IMR-90 (cell line): Measurements from ENCODE around the gene NLRP3. TPM values are rescaled to one million over a fixed set of nuclear protein-coding genes. Genes with fewer than 3 reads are reported as not detected.
A peak's percentile ranks its signal among the peaks of the same experiment; 100 is the strongest.

ENCODE experiments used
- ATAC-seq: fragments of 200-7000 bp; cut with Tn5 transposase; 2 replicates; pipeline ENCODE4 v1.9.1; 2020; ENCODE audit warnings: low read depth, mild to moderate bottlenecking, moderate library complexity
- BruUV-seq: library from RNA; stranded (reverse); fragments of 400-500 nt; replicated peaks from 2 replicates; lab custom pipeline; 2021; lab: Mats Ljungman, UMichigan
- CTCF ChIA-PET: fragments of 300-600 bp; formaldehyde crosslinking; extraction: SDS; loops from one replicate; lab custom pipeline; 2021; ENCODE audit warnings: antibody characterized with exemption; lab: Yijun Ruan, JAX
- POLR2A ChIA-PET: fragments of 300-600 bp; sonication (Branson Sonifier 250); formaldehyde crosslinking; loops from one replicate; lab custom pipeline; 2022; ENCODE audit warnings: antibody characterized with exemption; ENCODE audit not compliant: unreplicated experiment; lab: Charles Lee
- DNase-seq: peaks from one replicate; pipeline ENCODE4 v3.0.0; 2013
- H2AFZ ChIP-seq: replicated peaks from 2 replicates; pipeline ENCODE3; 2013; ENCODE audit warnings: low read length, mild to moderate bottlenecking; ENCODE audit not compliant: poor library complexity
- H2AK5ac ChIP-seq: 2 replicates; pipeline ENCODE4 v1.6.1; 2013; ENCODE audit warnings: low read depth, low read length, inconsistent platforms
- H2AK9ac ChIP-seq: replicated peaks from 2 replicates; pipeline ENCODE3; 2013; ENCODE audit warnings: mild to moderate bottlenecking, low read depth, low read length, moderate library complexity; ENCODE audit not compliant: poor library complexity
- H2BK120ac ChIP-seq: 2 replicates; pipeline ENCODE4 v1.6.1; 2013; ENCODE audit warnings: low read depth, low read length, inconsistent platforms
- H2BK15ac ChIP-seq: 3 replicates; pipeline ENCODE4 v1.6.1; 2013; ENCODE audit warnings: low read depth, low read length, inconsistent platforms
- H2BK20ac ChIP-seq: 2 replicates; pipeline ENCODE4 v1.6.1; 2013; ENCODE audit warnings: low read depth, mild to moderate bottlenecking, inconsistent platforms, low read length, moderate library complexity
- H2BK5ac ChIP-seq: 2 replicates; pipeline ENCODE4 v1.6.1; 2013; ENCODE audit warnings: mild to moderate bottlenecking, low read depth, low read length, inconsistent platforms; ENCODE audit not compliant: poor library complexity, severe bottlenecking
- H3K14ac ChIP-seq: replicated peaks from 2 replicates; pipeline ENCODE4 v1.6.1; 2013; ENCODE audit warnings: low read depth, low read length, inconsistent platforms
- H3K18ac ChIP-seq: 2 replicates; pipeline ENCODE4 v1.6.1; 2013; ENCODE audit warnings: low read depth, low read length, control low read depth
- H3K23ac ChIP-seq: 2 replicates; pipeline ENCODE4 v1.6.1; 2013; ENCODE audit warnings: low read depth, low read length, inconsistent platforms
- H3K27ac ChIP-seq: 2 replicates; pipeline ENCODE4 v1.5.1; 2013; ENCODE audit warnings: mild to moderate bottlenecking, control low read depth, low read length; ENCODE audit not compliant: insufficient read depth
- H3K27me3 ChIP-seq: 2 replicates; pipeline ENCODE4 v1.6.1; 2013; ENCODE audit warnings: low read length; ENCODE audit not compliant: control insufficient read depth, insufficient read depth
- H3K36me3 ChIP-seq: 2 replicates; pipeline ENCODE4 v1.6.1; 2013; ENCODE audit warnings: low read length, mixed read lengths; ENCODE audit not compliant: control insufficient read depth, insufficient read depth
- H3K4ac ChIP-seq: 2 replicates; pipeline ENCODE4 v1.6.1; 2013; ENCODE audit warnings: low read depth, low read length, inconsistent platforms
- H3K4me1 ChIP-seq: 2 replicates; pipeline ENCODE4 v1.6.1; 2013; ENCODE audit warnings: low read length, mixed read lengths; ENCODE audit not compliant: control insufficient read depth, insufficient read depth
- H3K4me2 ChIP-seq: 2 replicates; pipeline ENCODE4 v1.6.1; 2013; ENCODE audit warnings: low read depth, mild to moderate bottlenecking, control low read depth, low read length, moderate library complexity
- H3K4me3 ChIP-seq: 2 replicates; pipeline ENCODE4 v1.5.1; 2013; ENCODE audit warnings: low read depth, mild to moderate bottlenecking, control low read depth, low read length, moderate library complexity; ENCODE audit not compliant: insufficient read depth
- H3K56ac ChIP-seq: 2 replicates; pipeline ENCODE4 v1.6.1; 2013; ENCODE audit warnings: low read length, inconsistent platforms; ENCODE audit not compliant: insufficient read depth; ENCODE audit errors: extremely low read depth
- H3K79me1 ChIP-seq, 2 experiments: 2 replicates each; pipeline ENCODE4 v1.6.1; 2013; ENCODE audit warnings: low read length in 2 of 2, inconsistent platforms in 1 of 2, low read depth in 1 of 2
- H3K9ac ChIP-seq: 2 replicates; pipeline ENCODE4 v1.6.1; 2013; ENCODE audit warnings: low read depth, low read length, control low read depth
- H3K9me1 ChIP-seq: 2 replicates; pipeline ENCODE4 v1.6.1; 2013; ENCODE audit warnings: low read length, inconsistent platforms; ENCODE audit not compliant: insufficient read depth
- H3K9me3 ChIP-seq: 2 replicates; pipeline ENCODE4 v1.6.1; 2013; ENCODE audit warnings: low read length; ENCODE audit not compliant: control insufficient read depth, insufficient read depth
- H4K20me1 ChIP-seq: 2 replicates; pipeline ENCODE4 v1.6.1; 2013; ENCODE audit warnings: low read length, inconsistent platforms; ENCODE audit not compliant: insufficient read depth
- H4K5ac ChIP-seq: 2 replicates; pipeline ENCODE4 v1.6.1; 2013; ENCODE audit warnings: mild to moderate bottlenecking, low read depth, low read length, control low read depth
- H4K8ac ChIP-seq, 2 experiments: 2 replicates each; pipeline ENCODE4 v1.6.1; 2013; ENCODE audit warnings: low read depth in 2 of 2, low read length in 2 of 2, control low read depth in 1 of 2, inconsistent platforms in 1 of 2
- H4K91ac ChIP-seq: 2 replicates; pipeline ENCODE4 v1.6.1; 2013; ENCODE audit warnings: low read depth, low read length, inconsistent platforms; ENCODE audit not compliant: insufficient read depth
- BHLHE40 ChIP-seq: fragments of 150-350 bp; IDR thresholded peaks from 2 replicates; pipeline ENCODE4 v1.6.1; 2016; ENCODE audit warnings: mild to moderate bottlenecking, low read depth, low read length
- CEBPB ChIP-seq: IDR thresholded peaks from 2 replicates; pipeline ENCODE4 v1.6.1; 2012; ENCODE audit warnings: low read depth, low read length, improper control_type of control experiment
- CHD1 ChIP-seq: IDR thresholded peaks from 2 replicates; pipeline ENCODE4 v1.6.1; 2012; ENCODE audit warnings: low read depth, low read length, improper control_type of control experiment
- FOS ChIP-seq: fragments of 150-350 bp; IDR thresholded peaks from 2 replicates; pipeline ENCODE4 v1.6.1; 2016; ENCODE audit warnings: low read depth, low read length
- MAFK ChIP-seq: IDR thresholded peaks from 2 replicates; pipeline ENCODE4 v1.6.1; 2012; ENCODE audit warnings: low read depth, low read length, improper control_type of control experiment
- MAZ ChIP-seq: IDR thresholded peaks from 2 replicates; pipeline ENCODE4 v1.6.1; 2012; ENCODE audit warnings: low read depth, mild to moderate bottlenecking, low read length, improper control_type of control experiment, moderate library complexity, borderline replicate concordance
- MXI1 ChIP-seq: IDR thresholded peaks from 2 replicates; pipeline ENCODE4 v1.6.1; 2012; ENCODE audit warnings: low read depth, mild to moderate bottlenecking, low read length, moderate library complexity, borderline replicate concordance
- NFE2L2 ChIP-seq: fragments of 150-350 bp; IDR thresholded peaks from 2 replicates; pipeline ENCODE4 v1.6.1; 2016; ENCODE audit warnings: low read depth, mild to moderate bottlenecking, low read length
- POLR2A ChIP-seq: IDR thresholded peaks from 2 replicates; pipeline ENCODE4 v1.6.1; 2012; ENCODE audit warnings: mild to moderate bottlenecking, low read depth, low read length
- RAD21 ChIP-seq: IDR thresholded peaks from 2 replicates; pipeline ENCODE4 v1.6.1; 2012; ENCODE audit warnings: low read length, improper control_type of control experiment
- RCOR1 ChIP-seq: IDR thresholded peaks from 2 replicates; pipeline ENCODE4 v1.6.1; 2012; ENCODE audit warnings: mild to moderate bottlenecking, low read length, improper control_type of control experiment; ENCODE audit not compliant: insufficient replicate concordance
- RFX5 ChIP-seq: IDR thresholded peaks from 2 replicates; pipeline ENCODE4 v1.8.0; 2012; ENCODE audit warnings: low read depth, mild to moderate bottlenecking, low read length, moderate library complexity
- SMC3 ChIP-seq: fragments of 150-350 bp; IDR thresholded peaks from 2 replicates; pipeline ENCODE4 v1.6.1; 2016; ENCODE audit warnings: low read depth, mild to moderate bottlenecking, antibody characterized with exemption, low read length, moderate library complexity
- WGBS, 2 experiments: methylation state at CpG; one replicate each; pipeline versions ENCODE4 v1.1.5 to v1.1.7; 2013; ENCODE audit warnings: missing lambda C conversion rate in 2 of 2; ENCODE audit not compliant: insufficient read length in 1 of 2; ENCODE audit errors: extremely low coverage in 2 of 2; 5-methylcytosine and 5-hydroxymethylcytosine counted together
- dilution Hi-C: fragments of 300-500 bp; cut with HindIII; formaldehyde crosslinking; loops from one replicate; pipeline ENCODE4 v1.14.3; 2018; ENCODE audit warnings: low sequenced_read_pairs; ENCODE audit not compliant: unreplicated experiment
- in situ Hi-C: fragments of 300-500 bp; cut with MboI; formaldehyde crosslinking; loops from 3 replicates; pipeline ENCODE4 v1.14.3; 2019; ENCODE audit warnings: low sequenced_read_pairs, inconsistent platforms, mixed read lengths
- intact Hi-C: fragments of 100-400 bp; cut with micrococcal nuclease; formaldehyde crosslinking; loops from 2 replicates; pipeline ENCODE4 v1.10.0; 2022
- polyA plus RNA-seq, 3 experiments: library from polyadenylated mRNA; depleted of rRNA; stranded (reverse); fragments of >200 nt; gene quantifications; 2 replicates each; pipeline ENCODE4 v1.2.3, GENCODE V29; 2012; ENCODE audit warnings: low replicate concordance in 1 of 3
- total RNA-seq: library from RNA; depleted of rRNA; stranded (reverse); fragments of >200 nt; gene quantifications from 2 replicates; pipeline ENCODE4 v1.2.3, GENCODE V29; 2012
- TF ChIP-seq, protein P1 (sequence below): fragments of 150-350 bp; IDR thresholded peaks from 2 replicates; pipeline ENCODE4 v1.6.1; 2016; ENCODE audit warnings: low read depth, mild to moderate bottlenecking, low read length, moderate library complexity, borderline replicate concordance
- TF ChIP-seq, protein P2 (sequence below): fragments of 150-350 bp; IDR thresholded peaks from 2 replicates; pipeline ENCODE4 v1.6.1; 2017; ENCODE audit warnings: mild to moderate bottlenecking, antibody characterized with exemption, low read length, low read depth
- TF ChIP-seq, protein P3 (sequence below): conservative IDR thresholded peaks from 2 replicates; pipeline ENCODE4 v1.5.1; 2012; ENCODE audit warnings: mild to moderate bottlenecking, low read depth, low read length, improper control_type of control experiment

The NLRP3 gene
- total and polyA plus RNA-seq, 2 of the 4 experiments (the other 2 are of a cell fraction) = 0.18 TPM; not detected in 1

DNA sequence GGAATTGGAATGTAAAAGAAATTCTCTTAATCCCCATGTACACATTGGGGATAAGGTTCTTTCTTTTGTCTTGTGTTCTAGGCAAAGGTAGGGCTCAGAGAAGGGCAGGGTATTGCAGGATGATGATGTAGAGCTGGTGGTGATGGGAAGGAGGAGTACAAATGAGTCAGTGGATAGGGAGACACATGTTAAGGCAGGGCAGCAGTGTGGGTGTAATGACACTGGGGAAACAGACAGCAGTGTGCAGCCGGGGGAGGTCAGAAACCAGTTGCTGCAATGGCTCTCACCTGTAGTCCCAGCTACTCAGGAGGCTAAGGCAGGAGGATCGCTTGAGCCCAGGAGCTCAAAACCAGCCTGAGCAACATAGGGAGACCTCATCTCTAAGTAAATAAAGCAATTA lies 5.1 kb downstream of the NLRP3 start:
- Histone ChIP-seq H3K18ac (no peak overlapping the region), H3K27ac (no peak overlapping the region), H2AK9ac (peak overlapping the region; percentile 55), H3K9ac (no peak overlapping the region), H2AK5ac (no peak overlapping the region), H3K36me3 (no peaks in the 10 kb centered on the region), H3K27me3 (no peaks in the 10 kb centered on the region), H3K9me1 (no peaks in the 10 kb centered on the region), H4K8ac (no peak overlapping the region), H2BK120ac (no peak overlapping the region), H4K5ac (no peak overlapping the region), H3K23ac (no peak overlapping the region), H4K20me1 (no peaks in the 10 kb centered on the region), H3K14ac (no peak overlapping the region), H3K9me3 (peaks cover 11% of the 10 kb centered on the region), H2BK20ac (no peak overlapping the region), H3K56ac (no peak overlapping the region), H3K4ac (no peak overlapping the region), H3K4me1 (no peaks in the 10 kb centered on the region), H3K79me1 (no peaks in the 10 kb centered on the region), H2BK15ac (no peak overlapping the region), H3K4me2 (no peak overlapping the region), H2BK5ac (no peak overlapping the region), H3K4me3 (no peak overlapping the region), H2AFZ (no peak overlapping the region), H4K91ac (no peak overlapping the region)
- dilution Hi-C loops = no loop called here
- intact Hi-C loops = no loop called here
- WGBS, 2 experiments = 80% methylated on average over 1 of the region's 2 CpGs; no CpG with 5 or more reads in 1 of the 2 experiments
- ATAC-seq = no peak
- ChIA-PET CTCF (no interaction called here), POLR2A (no interaction called here)
- in situ Hi-C loops = no loop called here
- no peak for DNase-seq
- TF ChIP-seq RCOR1 = no peak
- TF ChIP-seq MAZ = no peak
- no peak for TF ChIP-seq RAD21
- no peak for TF ChIP-seq BHLHE40
- TF ChIP-seq RFX5 = no peak
- TF ChIP-seq MXI1 = no peak
- TF ChIP-seq, protein P1, sequence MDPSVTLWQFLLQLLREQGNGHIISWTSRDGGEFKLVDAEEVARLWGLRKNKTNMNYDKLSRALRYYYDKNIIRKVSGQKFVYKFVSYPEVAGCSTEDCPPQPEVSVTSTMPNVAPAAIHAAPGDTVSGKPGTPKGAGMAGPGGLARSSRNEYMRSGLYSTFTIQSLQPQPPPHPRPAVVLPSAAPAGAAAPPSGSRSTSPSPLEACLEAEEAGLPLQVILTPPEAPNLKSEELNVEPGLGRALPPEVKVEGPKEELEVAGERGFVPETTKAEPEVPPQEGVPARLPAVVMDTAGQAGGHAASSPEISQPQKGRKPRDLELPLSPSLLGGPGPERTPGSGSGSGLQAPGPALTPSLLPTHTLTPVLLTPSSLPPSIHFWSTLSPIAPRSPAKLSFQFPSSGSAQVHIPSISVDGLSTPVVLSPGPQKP = no peak
- no peak for TF ChIP-seq FOS
- no peak for TF ChIP-seq CEBPB
- TF ChIP-seq, protein P2, sequence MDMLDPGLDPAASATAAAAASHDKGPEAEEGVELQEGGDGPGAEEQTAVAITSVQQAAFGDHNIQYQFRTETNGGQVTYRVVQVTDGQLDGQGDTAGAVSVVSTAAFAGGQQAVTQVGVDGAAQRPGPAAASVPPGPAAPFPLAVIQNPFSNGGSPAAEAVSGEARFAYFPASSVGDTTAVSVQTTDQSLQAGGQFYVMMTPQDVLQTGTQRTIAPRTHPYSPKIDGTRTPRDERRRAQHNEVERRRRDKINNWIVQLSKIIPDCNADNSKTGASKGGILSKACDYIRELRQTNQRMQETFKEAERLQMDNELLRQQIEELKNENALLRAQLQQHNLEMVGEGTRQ = no peak
- TF ChIP-seq MAFK = no peak
- TF ChIP-seq SMC3 = no peak
- TF ChIP-seq NFE2L2 = no peak
- TF ChIP-seq CHD1 = no peak
- no peak for TF ChIP-seq POLR2A
- TF ChIP-seq, protein P3, sequence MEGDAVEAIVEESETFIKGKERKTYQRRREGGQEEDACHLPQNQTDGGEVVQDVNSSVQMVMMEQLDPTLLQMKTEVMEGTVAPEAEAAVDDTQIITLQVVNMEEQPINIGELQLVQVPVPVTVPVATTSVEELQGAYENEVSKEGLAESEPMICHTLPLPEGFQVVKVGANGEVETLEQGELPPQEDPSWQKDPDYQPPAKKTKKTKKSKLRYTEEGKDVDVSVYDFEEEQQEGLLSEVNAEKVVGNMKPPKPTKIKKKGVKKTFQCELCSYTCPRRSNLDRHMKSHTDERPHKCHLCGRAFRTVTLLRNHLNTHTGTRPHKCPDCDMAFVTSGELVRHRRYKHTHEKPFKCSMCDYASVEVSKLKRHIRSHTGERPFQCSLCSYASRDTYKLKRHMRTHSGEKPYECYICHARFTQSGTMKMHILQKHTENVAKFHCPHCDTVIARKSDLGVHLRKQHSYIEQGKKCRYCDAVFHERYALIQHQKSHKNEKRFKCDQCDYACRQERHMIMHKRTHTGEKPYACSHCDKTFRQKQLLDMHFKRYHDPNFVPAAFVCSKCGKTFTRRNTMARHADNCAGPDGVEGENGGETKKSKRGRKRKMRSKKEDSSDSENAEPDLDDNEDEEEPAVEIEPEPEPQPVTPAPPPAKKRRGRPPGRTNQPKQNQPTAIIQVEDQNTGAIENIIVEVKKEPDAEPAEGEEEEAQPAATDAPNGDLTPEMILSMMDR = no peak
- no TSS peak for BruUV-seq
